GM12891 (cell line): Measurements from ENCODE around the gene RABAC1.

Source experiments
- DNase-seq: peaks from one replicate; pipeline ENCODE4 v3.0.0; 2011; ENCODE audit warnings: low spot score; ENCODE audit not compliant: insufficient read length
- FAIRE-seq: peaks from 2 replicates; lab custom pipeline; 2011; peaks lifted over from hg19 to GRCh38; lab: Jason Lieb, UNC
- PAX5 ChIP-seq: IDR thresholded peaks from 2 replicates; pipeline ENCODE4 v1.6.1; 2011; ENCODE audit warnings: low read length, moderate library complexity, mild to moderate bottlenecking; ENCODE audit not compliant: insufficient read depth, severe bottlenecking
- POLR2A ChIP-seq: IDR thresholded peaks from 2 replicates; pipeline ENCODE4 v1.6.1; 2011; ENCODE audit warnings: low read depth, low read length, control low read depth
- POLR2AphosphoS5 ChIP-seq: IDR thresholded peaks from 2 replicates; pipeline ENCODE4 v1.6.1; 2011; ENCODE audit warnings: low read depth, low read length, control low read depth
- POU2F2 ChIP-seq: IDR thresholded peaks from 2 replicates; pipeline ENCODE4 v1.6.1; 2011; ENCODE audit warnings: low read depth, mild to moderate bottlenecking, control low read depth, low read length, moderate library complexity
- SPI1 ChIP-seq: IDR thresholded peaks from 2 replicates; pipeline ENCODE4 v1.6.1; 2011; ENCODE audit warnings: low read depth, low read length, control low read depth
- TAF1 ChIP-seq: IDR thresholded peaks from 2 replicates; pipeline ENCODE4 v1.6.1; 2011; ENCODE audit warnings: low read depth, low read length, control low read depth

RABAC1 gene

GRCh38 chr19:41910992-41911888 lies 47.9 kb downstream of the RABAC1 start:
- DNase-seq, result no peak
- TF ChIP-seq SPI1, result no peak
- no peak for TF ChIP-seq POU2F2
- TF ChIP-seq POLR2AphosphoS5, result no peak
- no peak for TF ChIP-seq POLR2A
- TF ChIP-seq TAF1, result no peak
- no peak for TF ChIP-seq PAX5
- no peak for FAIRE-seq

GRCh38 chr19:41910240-41910991 lies 48.7 kb downstream of the RABAC1 start:
- TF ChIP-seq PAX5 (no peak), POLR2AphosphoS5 (no peak; the same call in none of the 2 replicates), POU2F2 (no peak), SPI1 (no peak), POLR2A (no peak), TAF1 (no peak)
- peak; percentile 64 for FAIRE-seq
- DNase-seq, result no peak

DNA sequence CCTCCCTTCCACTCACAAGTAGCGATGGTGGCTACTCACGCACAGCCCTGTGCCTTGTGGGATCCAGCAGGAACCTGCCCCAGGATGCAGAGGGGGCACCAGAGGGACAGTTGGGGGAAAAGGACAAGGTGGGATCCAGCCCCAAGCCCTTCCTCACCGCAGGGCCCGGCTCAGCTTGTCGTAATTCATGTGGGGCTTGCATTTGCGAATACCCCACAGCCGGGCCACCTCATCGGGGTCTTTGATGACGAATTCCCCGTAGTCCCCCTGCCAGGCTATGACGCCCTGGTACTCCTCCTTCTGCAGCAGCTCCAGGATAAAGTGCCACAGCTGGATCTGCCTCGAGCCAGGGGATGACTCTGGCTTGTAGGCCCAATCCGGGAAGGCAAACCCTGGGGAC lies 49.4 kb downstream of the RABAC1 start:
- FAIRE-seq (no peak), DNase-seq (no peak)
- TF ChIP-seq POU2F2 (no peak), POLR2A (no peak), POLR2AphosphoS5 (no peak), PAX5 (no peak), SPI1 (no peak), TAF1 (no peak)

GRCh38 chr19:41908724-41909464 lies 50.2 kb downstream of the RABAC1 start:
- FAIRE-seq (no peak), DNase-seq (no peak)

GRCh38 chr19:41907994-41908615 lies 51.0 kb downstream of the RABAC1 start:
- no peak for FAIRE-seq
- TF ChIP-seq TAF1 (no peak), SPI1 (no peak), PAX5 (no peak), POLR2A (no peak), POU2F2 (no peak), POLR2AphosphoS5 (no peak)
- no peak for DNase-seq

More at GRCh38 chr19:41908724-41909464, 50.2 kb downstream of the RABAC1 start:
- TF ChIP-seq POU2F2 (no peak), TAF1 (no peak), POLR2A (no peak), PAX5 (no peak), SPI1 (no peak), POLR2AphosphoS5 (no peak)

- no peak for DNase-seq
- TF ChIP-seq PAX5 (no peak), TAF1 (no peak), POLR2AphosphoS5 (no peak), POLR2A (no peak), POU2F2 (no peak), SPI1 (no peak)
- no peak for FAIRE-seq
Observed at GRCh38 chr19:41906916-41907680, 52.0 kb downstream of the RABAC1 start.
